Suppressor macrophage treated with lipopolysaccharide for 4 hours (primary cell): Measurements from ENCODE around the gene TMEM169.

Experiments
- DNase-seq: peaks from one replicate; pipeline ENCODE4 v3.0.0-alpha.2; 2020

TMEM169 gene

DNA sequence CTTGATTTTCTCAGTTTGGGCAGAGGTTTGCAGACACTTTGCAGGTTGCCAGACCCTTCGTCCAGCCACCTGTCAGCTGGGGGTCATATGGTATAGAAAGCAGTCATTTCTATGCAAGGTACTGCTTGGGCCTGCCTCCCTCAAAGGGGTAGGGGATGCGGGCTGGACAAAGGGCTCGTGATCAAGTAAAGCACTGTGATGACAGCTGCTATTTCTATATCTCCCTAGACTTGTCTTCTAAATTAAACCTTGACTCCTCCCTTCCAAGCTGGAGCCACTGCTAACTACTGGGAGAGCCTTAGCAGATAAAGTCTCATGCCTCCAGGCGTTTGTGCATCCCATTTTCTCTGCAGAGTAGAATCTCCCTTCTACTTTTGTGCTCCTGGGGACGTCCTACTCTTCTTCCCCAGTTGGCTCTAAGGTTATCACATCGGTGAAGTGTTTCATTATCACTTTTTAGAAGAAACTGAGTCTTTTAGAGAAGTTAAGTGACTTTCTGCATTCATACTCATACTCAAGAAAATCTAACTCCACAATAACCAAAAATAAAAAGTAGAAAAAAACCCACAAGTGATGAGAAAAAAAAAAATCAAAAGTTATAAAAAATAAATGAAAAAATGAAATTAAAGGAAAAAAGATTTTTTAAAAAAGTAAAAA lies 26.7 kb downstream of the TMEM169 start:
- DNase-seq: no peak

- DNase-seq: peak; percentile 100
Observed at GRCh38 chr2:216108967-216109921, 27.5 kb downstream of the TMEM169 start, which contains the start of gene XRCC5. TSS of gene XRCC5 (plus strand) at chr2:216109348. CDS start at chr2:216109437, 89 bp downstream.

DNA sequence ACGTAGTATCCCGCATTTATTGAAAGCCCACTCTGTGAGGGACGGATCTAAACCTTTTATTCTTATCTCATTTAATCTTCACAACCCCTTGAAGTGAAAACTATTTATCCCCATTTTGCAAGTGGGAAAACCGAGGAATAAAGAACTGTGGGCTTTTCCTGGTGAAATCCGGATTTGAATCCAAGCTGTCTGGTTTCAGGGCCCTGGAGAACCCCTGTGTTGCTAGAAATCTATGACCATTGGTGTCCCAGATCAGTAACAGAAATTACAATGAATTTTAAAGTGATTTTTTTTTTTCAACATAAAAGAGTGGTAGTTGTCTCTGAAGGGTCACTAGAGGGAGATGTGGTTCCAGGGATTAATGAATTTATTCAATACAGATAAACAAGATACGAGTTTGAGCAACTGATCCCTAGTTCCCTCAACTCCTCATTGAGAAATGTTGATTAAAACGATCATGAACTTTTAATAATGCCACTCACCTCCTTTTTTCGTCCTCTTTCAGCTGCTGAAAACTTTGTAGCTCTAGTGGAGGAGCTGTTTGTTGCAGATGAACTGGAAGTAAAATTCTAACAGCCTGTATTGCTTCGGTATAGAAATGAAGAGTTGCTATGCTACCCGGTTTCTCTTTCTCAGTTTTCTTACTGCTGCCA lies 28.4 kb downstream of the TMEM169 start:
- DNase-seq: peak; percentile 52

DNA sequence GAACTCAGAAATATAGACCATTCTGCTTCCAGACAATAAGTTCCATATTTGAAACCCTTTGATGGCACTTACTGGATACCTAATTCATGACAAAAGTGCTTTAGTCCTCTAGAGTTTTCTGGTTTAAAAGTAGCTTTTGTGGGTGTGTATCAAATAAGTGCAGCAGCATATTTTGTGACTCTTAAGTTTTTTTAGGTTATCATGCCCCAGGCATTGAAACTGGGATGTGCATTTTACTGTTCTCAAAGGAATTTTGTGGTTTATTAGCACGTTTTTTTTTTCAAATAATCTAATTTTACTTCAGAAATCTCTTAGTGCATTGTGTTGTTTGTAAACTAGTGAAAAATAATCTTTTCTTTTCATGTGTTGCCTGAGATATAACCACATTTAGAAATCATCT lies 28.9 kb downstream of the TMEM169 start:
- no peak for DNase-seq

DNA sequence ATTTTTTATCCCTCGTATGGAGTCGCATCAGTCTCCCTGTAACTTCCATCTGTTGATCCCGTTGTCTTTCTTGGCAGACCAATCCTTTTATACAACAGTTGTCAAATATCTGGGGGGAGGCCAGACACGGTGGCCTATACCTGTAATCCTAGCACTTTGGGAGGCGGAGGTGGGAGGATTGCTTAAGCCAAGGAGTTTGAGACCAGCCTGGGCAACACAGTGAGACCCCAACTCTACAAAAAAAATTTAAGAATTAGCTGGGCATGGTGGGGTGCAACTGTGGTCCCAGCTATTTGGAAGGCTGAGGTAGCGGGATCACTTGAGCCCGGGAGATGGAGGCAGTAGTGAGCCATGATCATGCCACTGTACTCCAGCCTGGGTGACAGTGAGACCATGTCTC lies 29.4 kb downstream of the TMEM169 start:
- DNase-seq: no peak

DNA sequence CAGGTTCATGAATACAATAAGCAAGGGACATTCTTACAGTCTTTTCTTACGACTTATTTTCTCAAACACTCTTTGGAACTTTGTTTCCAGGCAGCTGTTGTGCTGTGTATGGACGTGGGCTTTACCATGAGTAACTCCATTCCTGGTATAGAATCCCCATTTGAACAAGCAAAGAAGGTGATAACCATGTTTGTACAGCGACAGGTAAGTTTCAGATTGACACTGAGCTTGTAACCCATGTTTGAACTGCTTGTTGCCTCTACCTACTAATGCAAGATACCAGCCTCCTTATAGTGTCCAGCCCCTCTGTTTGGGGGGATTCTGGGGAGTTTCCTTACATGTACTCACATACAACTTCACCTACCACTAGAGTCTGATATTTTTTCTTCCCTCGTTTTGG lies 31.2 kb downstream of the TMEM169 start:
- no peak for DNase-seq

- no peak for DNase-seq
Observed at GRCh38 chr2:216113572-216113971, 31.9 kb downstream of the TMEM169 start.

DNA sequence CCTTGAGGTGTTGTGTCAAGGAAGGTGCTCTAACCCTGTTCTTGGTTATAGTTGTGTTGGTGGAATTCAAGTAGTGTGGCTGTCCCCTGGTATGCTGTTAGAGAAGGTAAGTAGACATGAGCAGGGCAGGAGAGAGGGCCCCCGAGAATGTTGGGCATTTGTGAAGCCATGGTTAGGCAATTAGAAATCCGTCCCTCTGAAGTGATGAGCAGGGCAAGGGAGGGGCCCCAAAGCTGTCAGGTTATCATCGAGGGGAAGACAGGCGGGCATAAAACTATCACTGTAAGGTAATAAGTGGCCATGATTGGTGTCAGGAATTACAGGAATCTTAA lies 32.6 kb downstream of the TMEM169 start:
- DNase-seq: no peak

DNA sequence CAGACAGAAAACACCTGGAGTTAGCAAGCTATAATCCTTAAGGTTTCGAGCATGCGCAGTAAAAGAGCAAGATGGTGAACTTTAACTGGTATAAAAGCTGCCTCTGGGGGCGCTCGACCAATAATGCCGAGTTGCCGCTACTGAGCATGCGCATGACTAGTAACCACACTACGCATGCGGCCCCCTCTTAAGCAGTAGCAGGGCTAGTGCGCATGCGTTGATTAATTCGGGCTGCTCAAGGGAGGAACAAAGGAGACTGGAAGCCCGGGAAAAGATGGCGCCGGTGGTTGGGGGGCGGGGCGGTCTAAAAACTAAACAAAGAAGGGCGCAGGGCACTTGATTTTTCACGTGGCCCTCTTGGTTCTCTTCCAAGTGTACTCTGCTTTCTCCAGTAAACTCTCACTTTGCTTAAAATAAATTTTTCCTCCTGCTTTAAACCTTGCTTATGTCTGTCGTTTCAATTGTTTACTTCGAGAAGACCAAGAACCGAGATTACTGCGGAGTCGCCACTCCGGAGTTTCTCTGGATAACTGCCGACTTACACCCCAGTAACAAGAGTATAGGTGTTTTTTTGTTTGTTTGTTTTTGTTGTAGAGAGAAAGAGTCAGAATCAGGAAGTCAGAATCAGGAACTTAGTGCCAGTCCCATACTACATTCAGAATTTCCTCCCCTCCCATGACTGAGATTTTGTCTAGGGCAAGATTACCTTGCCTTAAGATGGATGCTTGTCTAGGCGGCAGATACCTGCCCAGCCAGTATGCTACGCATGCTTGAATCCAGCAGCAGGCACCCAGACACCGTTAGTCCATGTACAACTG lies 33.2 kb downstream of the TMEM169 start:
- DNase-seq: peak; percentile 100

DNA sequence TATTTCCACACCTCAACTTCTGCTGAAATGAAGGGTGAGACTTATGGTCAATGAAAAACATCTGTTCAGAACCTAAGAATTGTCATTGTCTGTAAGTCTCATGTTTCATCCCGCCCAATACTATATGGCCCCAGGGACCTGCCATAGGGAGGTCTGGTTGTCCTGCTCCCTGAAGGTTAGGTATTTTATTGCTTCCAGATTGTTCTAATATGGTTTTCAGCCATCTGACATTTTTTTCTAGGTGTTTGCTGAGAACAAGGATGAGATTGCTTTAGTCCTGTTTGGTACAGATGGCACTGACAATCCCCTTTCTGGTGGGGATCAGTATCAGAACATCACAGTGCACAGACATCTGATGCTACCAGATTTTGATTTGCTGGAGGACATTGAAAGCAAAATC lies 34.7 kb downstream of the TMEM169 start:
- no peak for DNase-seq

- no peak for DNase-seq
Observed at GRCh38 chr2:216117561-216118340, 36.0 kb downstream of the TMEM169 start.

GRCh38 chr2:216118474-216118873 lies 36.8 kb downstream of the TMEM169 start:
- DNase-seq: no peak

DNA sequence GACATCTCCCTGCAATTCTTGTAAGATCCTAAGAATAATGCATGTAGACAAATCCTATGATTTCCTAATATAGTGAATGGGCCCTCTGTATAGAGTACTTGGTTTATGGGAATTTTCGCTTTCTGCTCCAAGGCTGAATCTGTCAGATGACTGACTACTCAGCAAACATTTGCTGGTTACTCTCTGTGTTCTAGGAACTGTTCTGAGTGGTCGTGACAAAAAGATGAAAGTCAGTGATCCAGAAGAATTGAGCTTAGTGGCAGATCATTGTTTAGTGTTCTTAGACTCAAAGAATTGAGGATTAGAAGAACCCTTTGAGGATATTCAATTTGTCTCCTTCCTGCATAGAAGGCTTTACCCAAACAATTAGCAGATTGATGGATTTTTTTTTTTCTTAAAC lies 37.4 kb downstream of the TMEM169 start:
- DNase-seq: no peak

DNA sequence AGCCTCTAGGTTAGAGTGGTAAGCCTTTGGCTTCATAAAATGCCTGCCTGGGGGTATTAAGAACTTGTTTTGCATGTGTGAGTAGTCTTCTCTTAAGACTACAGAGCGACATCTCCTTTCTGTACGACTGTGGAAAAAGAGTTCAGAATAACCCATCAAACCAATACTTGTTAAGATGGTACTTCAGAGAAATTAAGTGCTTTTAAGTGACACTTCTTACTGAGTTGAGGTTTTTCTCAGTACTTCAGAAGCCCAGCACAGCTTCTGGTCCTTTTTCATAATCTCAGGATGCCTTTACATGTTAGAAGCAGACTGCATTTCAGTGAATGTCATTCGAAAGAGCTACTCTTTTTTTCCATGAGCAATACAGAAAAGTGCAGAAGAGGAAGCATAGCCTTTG lies 38.3 kb downstream of the TMEM169 start:
- no peak for DNase-seq

DNA sequence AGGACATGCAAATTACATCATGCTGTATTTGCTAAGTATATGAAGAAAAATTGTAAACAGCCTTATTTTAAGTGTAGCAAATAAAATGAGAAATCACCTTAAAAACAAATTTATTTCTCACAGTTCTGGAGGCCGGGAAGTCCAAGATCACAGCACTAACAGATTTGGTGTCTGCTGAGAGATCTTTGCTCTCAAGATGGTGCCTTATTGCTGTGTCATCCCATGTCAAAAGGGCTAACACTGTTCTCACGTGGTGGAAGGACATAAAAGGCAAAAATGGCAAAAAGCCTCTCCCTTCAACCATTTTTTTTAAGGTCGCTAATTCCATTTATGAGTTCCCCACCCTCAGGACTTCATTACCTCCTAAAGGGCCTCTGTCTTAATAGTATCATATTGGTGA lies 39.5 kb downstream of the TMEM169 start:
- no peak for DNase-seq

GRCh38 chr2:216126943-216127342 lies 45.2 kb downstream of the TMEM169 start:
- DNase-seq: no peak

DNA sequence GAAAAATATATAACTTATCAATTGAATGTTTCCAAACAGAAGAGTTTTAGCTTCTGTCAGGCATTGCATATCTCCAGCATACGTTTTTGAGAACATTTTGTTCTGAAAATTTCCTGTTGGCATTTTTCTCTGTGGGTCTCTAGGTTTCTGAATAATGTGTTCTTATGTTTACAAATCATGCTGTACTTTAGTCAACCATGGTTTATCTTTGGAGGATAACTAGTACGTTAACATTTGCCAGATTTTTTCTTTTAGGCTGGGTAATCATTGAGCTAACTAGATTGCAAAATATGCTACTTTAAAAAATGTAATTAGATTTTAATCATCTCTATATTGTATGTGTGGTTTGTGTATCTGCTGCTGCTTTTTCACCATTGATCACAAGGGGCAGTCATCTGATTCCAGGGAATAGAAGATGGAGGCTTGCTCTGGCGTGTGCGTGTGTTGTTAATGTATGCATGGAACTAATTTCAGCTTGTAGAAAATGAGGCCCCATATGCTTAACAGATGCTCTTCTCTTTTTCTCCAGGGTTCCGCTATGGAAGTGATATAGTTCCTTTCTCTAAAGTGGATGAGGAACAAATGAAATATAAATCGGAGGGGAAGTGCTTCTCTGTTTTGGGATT lies 48.7 kb downstream of the TMEM169 start:
- DNase-seq: no peak

DNA sequence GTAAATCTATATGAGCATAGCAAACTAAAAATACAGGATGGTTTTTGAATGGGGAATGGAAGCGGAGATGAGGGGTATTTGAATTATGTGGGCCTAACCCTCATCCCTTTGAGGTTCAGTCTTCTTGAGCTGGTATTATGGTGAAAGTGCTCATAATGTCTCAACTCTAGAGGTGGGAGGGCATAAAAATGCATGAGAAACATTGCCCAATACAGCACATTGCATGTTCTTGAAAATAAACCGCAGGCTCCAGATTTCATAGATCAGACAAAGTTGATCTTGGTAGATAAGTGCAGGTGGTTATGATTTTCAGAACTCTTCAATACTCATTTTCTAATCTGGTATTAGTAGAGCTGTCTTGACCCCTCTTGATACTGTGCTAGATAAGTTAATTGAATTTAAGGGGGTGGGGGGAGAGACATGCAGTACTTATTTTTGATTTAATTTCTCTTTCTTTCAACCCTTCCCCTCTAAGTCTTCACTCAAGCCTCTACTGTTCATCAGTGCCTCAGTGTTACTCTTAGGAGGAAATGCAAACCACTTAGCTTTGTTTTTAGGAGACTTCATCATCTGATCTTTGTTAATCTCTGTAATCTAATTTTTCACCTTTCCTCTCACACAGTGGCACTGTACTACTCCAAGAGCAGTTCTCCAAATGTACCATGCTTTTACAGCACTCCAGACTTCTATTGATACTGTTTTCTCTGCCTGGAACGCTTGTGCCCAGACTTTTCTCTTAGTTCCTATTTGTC lies 49.6 kb downstream of the TMEM169 start:
- DNase-seq: no peak

DNA sequence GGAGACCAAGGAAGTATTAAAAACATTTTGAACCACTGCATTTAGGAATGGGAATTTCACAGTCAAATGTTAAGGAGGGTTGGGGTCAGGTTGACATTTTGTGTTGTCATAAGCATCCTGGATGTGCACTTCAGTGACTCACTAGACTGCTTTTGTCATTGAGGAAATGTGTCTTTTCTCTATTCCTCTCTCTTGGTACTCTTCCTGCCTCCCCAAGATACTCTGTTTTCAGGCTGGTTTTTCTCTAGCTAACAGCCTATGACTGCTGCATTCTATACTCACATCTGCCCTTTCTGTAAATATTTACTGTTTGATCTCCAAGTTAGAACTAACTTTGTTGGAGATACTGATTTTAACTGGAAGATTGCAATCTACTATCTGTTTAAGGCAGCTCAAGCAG lies 50.9 kb downstream of the TMEM169 start:
- peak; percentile 32 for DNase-seq

- DNase-seq: peak; percentile 39
Observed at GRCh38 chr2:216133397-216133796, 51.7 kb downstream of the TMEM169 start.
